GM19455 (cell line): ENCODE measurements around the gene GPR176.
"Not testable (repeated sequence)": the region's sequence is repeated elsewhere in the genome, so short reads cannot be mapped to it uniquely, and the experiment has no call there.

ENCODE experiments used
- ATAC-seq: cut with Tn5 transposase; IDR thresholded peaks from one replicate; pipeline ENCODE4 v1.9.1; 2021; ENCODE audit not compliant: unreplicated experiment

Gene GPR176

DNA sequence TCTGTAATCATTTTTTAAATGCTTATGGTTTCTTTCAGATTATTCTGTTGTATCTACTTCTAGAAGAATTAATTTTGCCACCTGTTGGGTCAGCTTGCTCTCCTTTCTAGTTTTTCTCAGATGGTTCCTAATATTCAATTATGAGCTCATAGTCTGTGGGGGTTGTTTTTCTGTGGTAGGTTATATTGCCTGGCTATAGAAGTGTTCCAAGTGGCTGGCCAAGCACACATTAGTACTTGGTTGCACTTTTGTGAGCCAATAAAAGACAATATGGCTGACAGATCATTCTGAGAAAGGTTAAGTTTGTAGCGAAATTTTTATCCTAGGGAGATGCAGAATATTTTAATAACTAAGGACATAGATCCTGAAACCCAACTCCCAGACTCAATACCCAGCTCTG is 105.6 kb downstream of the GPR176 start:
- ATAC-seq = no peak

DNA sequence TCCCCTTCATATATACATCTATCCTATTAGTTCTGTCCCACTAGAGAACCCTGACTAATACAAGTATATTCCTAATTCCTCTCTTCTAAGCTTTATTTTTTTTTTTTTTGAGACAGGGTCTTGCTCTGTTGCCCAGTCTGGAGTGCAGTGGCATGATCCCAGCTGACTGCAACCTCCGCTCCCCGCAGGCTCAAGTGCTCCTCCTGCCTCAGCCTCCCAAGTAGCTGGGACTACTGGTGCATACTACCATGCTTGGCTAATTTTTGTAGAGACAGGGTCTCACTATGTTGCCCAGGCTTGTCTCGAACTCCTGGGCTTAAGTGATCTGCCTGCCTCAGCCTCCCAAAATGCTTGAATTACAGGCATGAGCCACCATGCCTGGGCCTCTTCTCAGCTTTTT is 107.4 kb downstream of the GPR176 start:
- ATAC-seq = not testable (repeated sequence)

DNA sequence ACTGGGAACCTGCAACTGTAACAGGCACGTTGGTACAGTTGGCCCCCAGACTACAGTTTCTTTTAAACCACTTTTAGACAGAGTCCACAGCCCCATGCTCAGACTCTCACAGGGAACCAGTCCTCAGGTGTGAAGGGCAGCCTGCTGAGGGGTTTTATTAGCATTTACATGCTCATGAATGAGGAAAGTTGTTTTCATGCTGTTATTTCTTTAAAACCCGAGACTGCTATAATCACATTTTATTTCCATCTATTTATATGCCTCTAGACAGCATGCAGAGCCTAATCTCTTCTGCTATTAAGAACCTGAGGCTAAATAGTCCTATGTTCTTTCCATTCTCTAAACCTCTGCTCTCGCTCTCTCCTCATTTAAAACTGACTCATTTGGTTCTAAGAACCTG is 111.2 kb downstream of the GPR176 start:
- ATAC-seq = no peak

DNA sequence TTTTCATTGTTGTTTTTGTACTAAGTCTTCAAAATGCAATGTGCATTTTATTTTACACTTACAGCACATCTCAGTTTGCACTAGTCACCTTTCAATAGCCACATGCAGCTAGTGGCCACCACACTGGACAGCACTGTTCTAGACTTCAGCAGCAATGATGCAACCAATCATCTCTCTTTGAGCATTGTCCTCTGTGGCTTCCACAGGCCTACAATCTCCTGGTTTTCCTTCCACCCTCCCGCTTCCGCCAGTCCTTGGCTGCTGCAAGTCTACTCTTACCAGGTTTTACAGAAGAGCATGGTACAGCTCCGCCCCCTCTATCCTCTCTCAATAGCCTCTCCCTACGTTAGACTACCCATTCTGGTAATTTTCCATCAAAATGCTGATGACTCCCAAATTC is 112.3 kb downstream of the GPR176 start:
- ATAC-seq = no peak

DNA sequence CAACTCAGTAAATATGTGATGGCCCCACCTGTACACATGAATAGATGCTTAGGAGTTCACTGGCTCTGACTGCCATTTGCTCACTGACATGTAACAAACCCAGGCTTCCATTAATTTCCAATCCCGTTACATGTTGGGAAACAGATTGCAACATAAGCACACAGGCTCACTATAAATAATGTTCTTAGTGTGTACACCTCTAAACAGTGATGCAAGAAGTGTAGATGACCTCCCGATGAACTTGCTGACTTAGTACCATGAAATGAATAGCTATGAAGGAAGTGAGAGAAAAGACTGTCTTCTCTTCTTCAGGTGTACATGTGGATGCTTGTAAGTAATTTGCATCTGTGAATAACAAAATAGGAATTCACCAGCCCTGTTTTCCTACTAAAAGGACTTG is 116.0 kb downstream of the GPR176 start:
- ATAC-seq = no peak

DNA sequence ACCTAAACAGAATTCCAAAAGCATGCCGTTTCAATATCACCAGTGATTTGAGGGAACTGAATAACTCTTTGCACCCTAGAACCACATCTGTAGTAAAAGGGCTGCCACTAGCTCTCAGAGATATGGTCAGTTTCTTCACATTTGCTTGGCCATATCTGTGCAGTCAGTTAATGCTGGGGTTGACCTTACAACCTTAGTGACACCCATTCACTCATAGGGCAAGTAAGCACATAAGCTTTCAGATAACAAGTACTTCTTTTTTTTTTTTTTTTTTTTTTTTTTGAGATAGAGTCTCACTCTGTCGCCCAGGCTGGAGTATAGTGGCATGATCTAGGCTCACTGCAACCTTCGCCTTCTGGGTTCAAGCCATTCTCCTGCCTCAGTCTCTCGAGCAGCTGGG is 117.0 kb downstream of the GPR176 start:
- no peak for ATAC-seq

DNA sequence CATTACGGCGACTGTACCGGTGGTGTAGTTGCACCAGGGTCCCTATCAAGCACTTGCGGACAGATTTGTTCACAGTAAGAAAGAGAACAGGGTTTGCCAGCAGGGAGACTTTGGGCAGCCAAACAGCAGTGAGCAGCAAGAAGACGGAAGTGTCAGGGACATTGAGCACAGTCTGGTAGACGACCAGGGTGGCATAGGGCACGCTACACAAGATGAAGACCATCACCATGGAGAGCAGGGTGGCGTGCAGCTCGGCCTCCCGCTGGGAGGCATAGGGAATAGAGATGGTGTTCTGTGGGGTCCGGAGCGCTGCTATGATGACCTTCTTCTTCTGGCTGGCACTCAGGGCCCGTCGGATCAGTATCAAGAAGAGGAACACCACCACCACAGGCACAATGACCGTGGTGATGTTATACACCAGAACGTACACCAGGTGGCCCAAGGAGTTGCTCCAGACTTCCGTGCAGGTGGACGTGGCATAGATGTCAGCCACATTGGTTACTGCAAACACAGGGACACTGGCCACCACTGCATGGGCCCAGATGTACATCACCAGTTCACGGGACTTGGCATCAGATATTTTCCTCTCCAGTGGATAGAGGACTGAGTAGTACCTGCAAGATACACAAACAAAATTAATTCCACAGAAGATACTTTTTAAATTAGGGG is 118.3 kb downstream of the GPR176 start:
- ATAC-seq = no peak

DNA sequence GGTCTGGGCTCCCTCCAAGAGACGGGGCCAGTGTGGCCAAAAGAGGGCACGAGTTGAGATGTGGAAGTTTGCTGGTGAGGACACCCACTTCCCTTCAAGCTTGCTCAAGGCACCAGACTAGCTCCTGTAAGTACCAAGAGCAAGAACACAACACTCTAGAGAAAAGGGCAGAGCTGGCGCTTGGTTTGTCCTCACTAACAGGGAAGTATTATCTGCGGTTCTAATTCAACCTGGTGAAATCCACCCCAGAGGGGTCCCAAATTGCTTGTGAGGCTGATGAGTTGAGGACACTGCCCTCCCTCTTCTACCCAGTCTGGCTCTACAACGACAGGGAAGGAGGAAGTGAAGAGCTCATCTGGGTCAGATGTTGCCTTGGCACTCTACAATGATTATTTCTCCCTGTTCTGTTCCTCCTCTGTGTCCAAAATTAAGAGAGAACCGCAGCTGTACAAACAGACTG is 120.5 kb downstream of the GPR176 start:
- no peak for ATAC-seq

DNA sequence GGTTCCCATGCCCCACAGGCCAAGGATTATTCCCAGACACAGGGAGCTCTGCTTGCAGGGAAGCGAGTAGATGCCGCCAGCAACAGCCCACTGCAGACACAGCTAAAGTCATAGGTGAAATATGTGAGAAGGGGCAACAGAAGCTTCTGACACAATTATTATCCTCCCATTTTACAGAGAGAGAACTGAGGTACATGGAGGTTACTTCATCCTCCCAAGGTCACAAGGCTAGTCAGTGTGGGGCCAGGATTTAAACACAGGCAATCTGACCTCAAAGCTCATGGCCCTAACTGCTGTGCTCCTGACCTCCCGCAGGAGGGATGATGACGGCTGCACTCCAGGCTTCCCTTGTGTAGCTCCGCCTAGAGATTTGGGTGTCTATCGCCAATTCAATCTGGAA is 121.7 kb downstream of the GPR176 start:
- ATAC-seq = no peak

DNA sequence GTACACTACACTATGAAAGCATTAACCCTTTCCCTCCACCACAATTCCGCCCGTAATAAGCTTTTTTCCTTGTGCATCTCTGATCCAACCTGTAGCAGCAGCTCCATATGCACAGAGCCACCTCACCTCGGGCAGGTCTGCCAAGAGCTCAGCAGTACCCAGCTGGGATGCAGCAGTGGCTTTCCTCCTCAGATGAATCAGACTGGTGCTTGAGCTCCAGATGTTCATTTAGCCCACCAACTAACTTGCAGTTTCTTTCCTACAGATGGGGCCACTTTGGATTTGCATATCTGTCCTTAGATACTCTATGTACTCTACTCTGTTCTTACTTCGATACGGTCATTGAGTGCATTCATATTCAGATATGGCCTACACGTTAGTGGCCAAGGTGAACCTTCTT is 122.7 kb downstream of the GPR176 start:
- ATAC-seq = no peak

DNA sequence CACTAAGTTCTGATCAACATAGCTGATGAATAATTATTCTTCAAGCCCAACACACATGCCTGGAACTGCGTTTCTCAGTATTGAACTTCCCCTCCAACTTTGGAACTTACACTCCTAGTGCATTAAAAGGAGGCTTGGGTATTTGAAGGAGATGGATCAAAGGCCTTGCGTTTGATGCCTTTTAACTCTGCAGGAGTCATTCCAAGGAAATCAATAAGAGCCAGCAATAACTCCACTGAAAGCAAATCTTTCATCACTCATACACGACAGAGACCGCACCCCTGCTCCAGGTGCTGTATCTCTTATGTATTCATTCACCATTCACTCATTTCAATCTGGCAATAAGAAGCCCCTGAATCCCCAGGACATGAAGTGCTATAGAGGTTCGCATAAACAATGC is 123.5 kb downstream of the GPR176 start:
- no peak for ATAC-seq

DNA sequence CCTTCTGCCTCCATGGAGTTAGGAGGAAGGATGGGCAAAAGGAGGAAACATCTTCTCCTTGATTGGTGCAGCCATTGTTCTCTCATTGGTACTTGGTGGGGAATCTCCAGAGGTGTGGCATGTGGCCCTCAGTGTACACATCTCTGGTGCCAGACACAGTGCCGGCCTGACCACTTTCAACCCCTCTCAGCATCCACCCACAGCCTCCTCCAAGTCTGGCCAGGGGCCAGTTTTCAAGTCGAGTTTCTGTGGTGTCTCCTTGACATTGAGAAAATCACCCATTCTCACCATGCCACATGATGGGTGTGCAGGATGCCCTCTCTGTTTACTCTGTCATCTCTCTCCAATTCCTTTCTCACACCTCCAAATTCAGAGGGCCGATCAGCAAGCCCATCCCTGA is 124.6 kb downstream of the GPR176 start:
- ATAC-seq = no peak

DNA sequence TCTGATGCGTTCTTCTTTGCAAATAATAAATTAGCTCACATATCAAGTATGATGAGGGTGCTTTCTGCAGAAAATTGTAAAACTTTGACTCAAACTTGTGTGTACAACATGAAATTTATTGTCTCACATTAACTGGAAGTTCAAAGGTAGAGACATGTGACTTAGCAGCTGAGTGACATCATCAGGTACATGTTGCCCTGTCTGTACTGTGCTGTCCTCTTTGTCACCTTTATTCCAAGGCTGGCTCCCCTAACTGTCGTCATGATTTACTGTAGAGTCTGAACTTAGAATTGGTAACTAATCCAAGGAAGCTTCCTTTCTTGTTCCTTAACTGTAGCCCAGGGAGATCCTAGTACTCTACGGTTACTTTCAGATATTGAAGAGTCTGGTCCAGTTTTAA is 125.1 kb downstream of the GPR176 start:
- ATAC-seq = no peak

DNA sequence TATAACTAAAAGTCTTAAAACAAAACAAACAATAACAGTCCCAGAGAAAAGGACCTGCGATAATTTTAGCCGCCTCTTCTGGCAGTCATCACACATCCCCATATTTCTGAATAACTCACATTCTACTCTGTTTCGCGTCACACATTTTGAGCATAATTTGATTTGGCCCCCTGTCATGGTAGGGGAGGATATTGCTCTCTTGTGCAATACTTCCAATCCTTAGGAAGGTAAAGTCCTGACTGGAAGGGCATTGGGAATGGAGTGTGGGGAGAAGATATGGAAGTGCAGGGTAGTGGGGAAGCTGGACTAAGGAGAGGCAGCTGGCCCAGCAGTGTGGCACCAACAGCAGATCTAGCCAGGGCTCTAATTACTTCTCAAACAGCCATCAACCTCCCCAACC is 126.1 kb downstream of the GPR176 start:
- no peak for ATAC-seq

DNA sequence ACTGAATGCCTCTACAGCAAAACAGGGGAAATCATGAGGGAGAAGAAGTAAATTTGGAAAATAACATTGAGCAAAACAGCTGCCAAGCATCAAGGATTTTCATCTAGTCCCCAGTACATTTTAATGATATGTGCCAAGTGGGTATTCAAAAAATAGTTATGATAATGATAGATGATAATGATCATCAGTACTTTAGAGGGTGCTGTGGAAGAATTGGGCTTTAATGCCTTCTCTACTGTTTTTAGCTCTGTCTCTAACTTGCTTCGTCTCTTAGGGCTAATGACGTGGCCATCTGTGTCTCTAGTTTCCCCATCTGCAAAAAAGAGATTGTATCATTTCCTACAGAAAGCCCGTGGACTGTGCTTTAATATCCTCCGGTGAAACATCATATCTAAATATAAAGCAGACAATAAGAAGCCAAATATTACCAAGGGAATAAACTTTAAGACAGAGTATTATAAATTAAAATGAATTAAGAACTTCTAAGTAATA is 127.2 kb downstream of the GPR176 start:
- ATAC-seq = no peak

DNA sequence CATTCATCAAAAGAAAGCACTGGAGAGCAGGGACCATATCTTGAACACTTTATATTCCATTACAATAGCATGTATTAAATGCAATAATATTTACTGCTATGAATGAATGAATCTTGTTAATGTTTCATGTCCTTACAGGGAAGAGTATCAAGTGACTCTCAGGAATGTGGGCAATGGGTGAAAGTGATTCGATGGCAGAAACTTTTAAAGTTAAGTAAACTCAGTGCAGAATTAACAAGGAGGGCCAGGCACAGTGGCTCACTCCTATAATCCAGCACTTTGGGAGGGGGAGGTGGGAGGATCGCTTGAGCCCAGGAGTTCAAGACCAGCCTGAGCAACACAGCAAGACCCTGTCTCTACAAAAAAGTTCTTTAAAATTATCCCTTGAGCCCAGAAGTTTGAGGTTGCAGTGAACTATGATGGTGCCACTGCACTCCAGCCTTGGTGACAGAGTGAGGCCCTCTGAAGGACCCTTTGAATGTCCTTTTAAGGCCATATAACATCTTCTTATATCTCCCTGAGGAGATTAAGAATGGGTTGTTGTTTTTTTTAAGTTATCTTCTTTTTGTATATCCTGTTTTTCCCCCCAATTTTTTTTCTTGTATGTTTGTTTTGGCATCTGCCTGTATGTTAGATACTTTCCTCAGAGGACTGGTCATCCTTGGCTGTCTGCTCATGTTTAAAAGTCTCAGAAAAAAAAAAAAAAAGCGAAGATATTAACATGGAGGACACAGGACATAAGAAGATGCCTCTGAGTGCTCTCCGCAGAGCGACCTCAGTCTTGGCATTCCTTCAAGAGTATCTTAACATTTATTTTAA is 127.8 kb downstream of the GPR176 start:
- no peak for ATAC-seq

DNA sequence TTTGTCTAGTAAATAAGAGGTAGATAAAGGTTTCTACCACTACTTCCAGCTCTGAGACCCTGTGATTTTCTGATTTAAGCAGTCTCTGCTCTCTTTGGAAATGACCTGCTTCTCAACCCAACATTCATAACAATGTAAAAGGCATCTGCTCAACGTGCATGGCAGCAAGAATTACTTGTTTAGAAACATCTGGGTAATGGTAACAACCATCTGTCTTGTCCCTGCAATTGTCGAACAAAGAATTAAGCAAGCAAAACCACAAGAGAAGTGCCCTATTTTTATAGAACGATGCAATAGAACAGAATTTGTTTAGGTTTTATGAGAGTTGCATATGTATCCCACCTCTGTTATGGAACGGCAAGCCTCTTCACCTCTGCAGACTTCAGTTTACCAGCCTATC is 130.3 kb downstream of the GPR176 start:
- ATAC-seq = no peak

DNA sequence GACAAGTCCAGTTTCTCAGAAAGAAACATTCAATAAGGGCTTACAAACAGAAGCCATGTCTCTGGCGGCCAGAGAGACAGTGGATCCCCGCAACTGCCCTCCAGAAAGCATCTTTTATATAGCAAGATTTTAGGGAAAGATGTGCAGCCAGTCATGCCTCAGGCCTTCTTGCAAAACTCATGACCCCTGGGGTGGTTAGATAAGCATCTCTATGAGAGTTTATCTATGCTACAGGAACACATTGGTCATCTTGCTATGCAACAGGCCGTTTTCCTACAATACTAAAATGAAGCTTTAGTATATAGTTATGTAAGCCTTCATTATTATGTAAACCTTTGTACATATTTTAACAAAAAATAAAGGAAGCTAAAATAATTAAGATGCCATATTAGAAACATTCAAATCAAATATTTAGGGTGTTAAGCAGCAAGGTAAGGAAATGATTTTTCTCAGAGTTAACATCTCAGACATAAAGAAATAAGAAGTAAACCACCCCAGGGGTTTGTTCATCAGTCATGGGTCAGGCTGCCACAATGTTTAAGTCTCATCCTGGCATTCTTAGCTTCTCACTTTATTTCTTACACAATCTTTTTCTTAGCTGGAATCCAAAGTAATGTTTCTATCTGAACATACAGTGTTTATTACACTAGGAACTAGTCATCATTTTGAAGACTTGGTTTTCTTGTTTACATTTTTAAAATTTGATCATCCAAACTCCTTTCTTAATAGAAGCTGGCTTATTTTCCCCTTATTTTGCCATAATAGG is 131.1 kb downstream of the GPR176 start:
- ATAC-seq = no peak

DNA sequence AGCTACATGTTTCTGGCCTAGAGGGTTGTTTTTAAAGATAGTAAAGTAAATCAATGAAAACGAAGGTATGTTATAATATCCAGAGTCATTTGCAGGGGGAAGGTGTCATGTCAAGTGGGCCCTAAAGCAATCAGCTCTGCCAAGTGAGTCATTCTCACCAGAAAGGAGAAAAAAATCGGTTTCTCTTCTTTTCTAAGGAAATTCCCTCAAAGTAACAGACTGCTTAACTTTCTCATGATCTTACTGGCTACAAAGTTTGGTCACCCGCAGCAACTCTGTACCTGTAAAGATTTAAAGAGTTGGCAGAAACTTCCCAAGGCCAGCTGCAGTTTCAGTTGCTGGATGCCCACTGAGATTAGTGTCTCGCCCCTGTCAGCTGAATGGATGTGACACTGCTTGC is 132.0 kb downstream of the GPR176 start:
- ATAC-seq = no peak

DNA sequence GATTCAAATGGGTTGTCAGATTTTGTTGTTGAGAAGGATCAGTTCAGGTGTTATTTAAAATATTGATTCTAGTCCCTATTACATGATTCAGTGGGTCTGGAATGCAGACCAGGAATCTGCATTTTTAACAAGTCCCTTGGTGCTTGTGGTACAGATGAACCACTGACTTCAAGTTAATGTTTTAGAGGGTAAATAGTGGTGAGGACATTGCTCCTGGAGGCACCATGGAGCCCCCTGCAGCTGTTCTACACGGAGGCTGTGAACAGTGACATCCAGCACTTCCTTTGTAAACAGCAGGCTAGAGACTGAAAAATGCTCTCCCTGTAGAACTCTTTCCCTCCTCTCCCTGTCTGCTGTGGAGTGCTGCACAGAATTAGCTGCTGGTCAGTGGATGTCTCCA is 132.6 kb downstream of the GPR176 start:
- no peak for ATAC-seq

DNA sequence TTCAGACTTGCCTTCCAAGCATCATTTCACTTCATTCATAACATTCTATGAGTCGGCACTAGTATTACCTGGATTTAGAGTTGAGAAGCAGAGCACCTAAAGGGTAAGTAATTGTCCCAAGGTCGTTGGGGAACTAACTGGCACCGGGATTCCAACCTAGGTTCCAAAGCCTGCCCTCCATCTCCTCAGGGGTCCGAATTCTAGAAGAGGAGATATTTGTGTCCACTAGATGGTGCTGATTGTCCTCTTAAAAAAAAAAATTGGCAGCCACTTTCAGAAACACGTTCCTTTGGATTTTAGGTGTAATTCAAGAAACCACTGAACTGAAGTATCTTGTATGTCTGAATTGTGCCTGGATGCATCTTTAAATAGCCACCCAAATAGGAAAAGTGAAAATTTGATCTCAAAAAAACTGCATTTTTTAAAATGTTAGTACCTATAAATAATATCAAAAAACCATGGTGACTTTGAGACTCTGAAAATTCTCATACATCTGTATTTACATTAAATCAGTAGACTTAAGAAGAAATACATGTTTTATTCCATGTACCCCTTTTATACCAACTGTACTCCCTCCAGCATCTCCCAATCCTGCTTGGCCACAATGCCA is 133.5 kb downstream of the GPR176 start:
- ATAC-seq = no peak
